IMR-90 (cell line): ENCODE measurements around the gene HERC3. TPM values are rescaled to one million over a fixed set of nuclear protein-coding genes. Genes with fewer than 3 reads are reported as not detected.
A peak's percentile ranks its signal among the peaks of the same experiment; 100 is the strongest.

ENCODE experiments used
- ATAC-seq: fragments of 200-7000 bp; cut with Tn5 transposase; 2 replicates; pipeline ENCODE4 v1.9.1; 2020; ENCODE audit warnings: low read depth, mild to moderate bottlenecking, moderate library complexity
- BruUV-seq: library from RNA; stranded (reverse); fragments of 400-500 nt; replicated peaks from 2 replicates; lab custom pipeline; 2021; lab: Mats Ljungman, UMichigan
- CTCF ChIA-PET: fragments of 300-600 bp; formaldehyde crosslinking; extraction: SDS; loops from one replicate; lab custom pipeline; 2021; ENCODE audit warnings: antibody characterized with exemption; lab: Yijun Ruan, JAX
- POLR2A ChIA-PET: fragments of 300-600 bp; sonication (Branson Sonifier 250); formaldehyde crosslinking; loops from one replicate; lab custom pipeline; 2022; ENCODE audit warnings: antibody characterized with exemption; ENCODE audit not compliant: unreplicated experiment; lab: Charles Lee
- DNase-seq: peaks from one replicate; pipeline ENCODE4 v3.0.0; 2013
- H2AFZ ChIP-seq: replicated peaks from 2 replicates; pipeline ENCODE3; 2013; ENCODE audit warnings: low read length, mild to moderate bottlenecking; ENCODE audit not compliant: poor library complexity
- H2AK5ac ChIP-seq: 2 replicates; pipeline ENCODE4 v1.6.1; 2013; ENCODE audit warnings: low read depth, low read length, inconsistent platforms
- H2AK9ac ChIP-seq: replicated peaks from 2 replicates; pipeline ENCODE3; 2013; ENCODE audit warnings: mild to moderate bottlenecking, low read depth, low read length, moderate library complexity; ENCODE audit not compliant: poor library complexity
- H2BK120ac ChIP-seq: 2 replicates; pipeline ENCODE4 v1.6.1; 2013; ENCODE audit warnings: low read depth, low read length, inconsistent platforms
- H2BK15ac ChIP-seq: 3 replicates; pipeline ENCODE4 v1.6.1; 2013; ENCODE audit warnings: low read depth, low read length, inconsistent platforms
- H2BK20ac ChIP-seq: 2 replicates; pipeline ENCODE4 v1.6.1; 2013; ENCODE audit warnings: low read depth, mild to moderate bottlenecking, inconsistent platforms, low read length, moderate library complexity
- H2BK5ac ChIP-seq: 2 replicates; pipeline ENCODE4 v1.6.1; 2013; ENCODE audit warnings: mild to moderate bottlenecking, low read depth, low read length, inconsistent platforms; ENCODE audit not compliant: poor library complexity, severe bottlenecking
- H3K14ac ChIP-seq: replicated peaks from 2 replicates; pipeline ENCODE4 v1.6.1; 2013; ENCODE audit warnings: low read depth, low read length, inconsistent platforms
- H3K18ac ChIP-seq: 2 replicates; pipeline ENCODE4 v1.6.1; 2013; ENCODE audit warnings: low read depth, low read length, control low read depth
- H3K23ac ChIP-seq: 2 replicates; pipeline ENCODE4 v1.6.1; 2013; ENCODE audit warnings: low read depth, low read length, inconsistent platforms
- H3K27ac ChIP-seq: 2 replicates; pipeline ENCODE4 v1.5.1; 2013; ENCODE audit warnings: mild to moderate bottlenecking, control low read depth, low read length; ENCODE audit not compliant: insufficient read depth
- H3K27me3 ChIP-seq: 2 replicates; pipeline ENCODE4 v1.6.1; 2013; ENCODE audit warnings: low read length; ENCODE audit not compliant: control insufficient read depth, insufficient read depth
- H3K36me3 ChIP-seq: 2 replicates; pipeline ENCODE4 v1.6.1; 2013; ENCODE audit warnings: low read length, mixed read lengths; ENCODE audit not compliant: control insufficient read depth, insufficient read depth
- H3K4ac ChIP-seq: 2 replicates; pipeline ENCODE4 v1.6.1; 2013; ENCODE audit warnings: low read depth, low read length, inconsistent platforms
- H3K4me1 ChIP-seq: 2 replicates; pipeline ENCODE4 v1.6.1; 2013; ENCODE audit warnings: low read length, mixed read lengths; ENCODE audit not compliant: control insufficient read depth, insufficient read depth
- H3K4me2 ChIP-seq: 2 replicates; pipeline ENCODE4 v1.6.1; 2013; ENCODE audit warnings: low read depth, mild to moderate bottlenecking, control low read depth, low read length, moderate library complexity
- H3K4me3 ChIP-seq: 2 replicates; pipeline ENCODE4 v1.5.1; 2013; ENCODE audit warnings: low read depth, mild to moderate bottlenecking, control low read depth, low read length, moderate library complexity; ENCODE audit not compliant: insufficient read depth
- H3K56ac ChIP-seq: 2 replicates; pipeline ENCODE4 v1.6.1; 2013; ENCODE audit warnings: low read length, inconsistent platforms; ENCODE audit not compliant: insufficient read depth; ENCODE audit errors: extremely low read depth
- H3K79me1 ChIP-seq, 2 experiments: 2 replicates each; pipeline ENCODE4 v1.6.1; 2013; ENCODE audit warnings: low read length in 2 of 2, inconsistent platforms in 1 of 2, low read depth in 1 of 2
- H3K9ac ChIP-seq: 2 replicates; pipeline ENCODE4 v1.6.1; 2013; ENCODE audit warnings: low read depth, low read length, control low read depth
- H3K9me1 ChIP-seq: 2 replicates; pipeline ENCODE4 v1.6.1; 2013; ENCODE audit warnings: low read length, inconsistent platforms; ENCODE audit not compliant: insufficient read depth
- H3K9me3 ChIP-seq: 2 replicates; pipeline ENCODE4 v1.6.1; 2013; ENCODE audit warnings: low read length; ENCODE audit not compliant: control insufficient read depth, insufficient read depth
- H4K20me1 ChIP-seq: 2 replicates; pipeline ENCODE4 v1.6.1; 2013; ENCODE audit warnings: low read length, inconsistent platforms; ENCODE audit not compliant: insufficient read depth
- H4K5ac ChIP-seq: 2 replicates; pipeline ENCODE4 v1.6.1; 2013; ENCODE audit warnings: mild to moderate bottlenecking, low read depth, low read length, control low read depth
- H4K8ac ChIP-seq, 2 experiments: 2 replicates each; pipeline ENCODE4 v1.6.1; 2013; ENCODE audit warnings: low read depth in 2 of 2, low read length in 2 of 2, control low read depth in 1 of 2, inconsistent platforms in 1 of 2
- H4K91ac ChIP-seq: 2 replicates; pipeline ENCODE4 v1.6.1; 2013; ENCODE audit warnings: low read depth, low read length, inconsistent platforms; ENCODE audit not compliant: insufficient read depth
- CEBPB ChIP-seq: IDR thresholded peaks from 2 replicates; pipeline ENCODE4 v1.6.1; 2012; ENCODE audit warnings: low read depth, low read length, improper control_type of control experiment
- MAFK ChIP-seq: IDR thresholded peaks from 2 replicates; pipeline ENCODE4 v1.6.1; 2012; ENCODE audit warnings: low read depth, low read length, improper control_type of control experiment
- POLR2A ChIP-seq: IDR thresholded peaks from 2 replicates; pipeline ENCODE4 v1.6.1; 2012; ENCODE audit warnings: mild to moderate bottlenecking, low read depth, low read length
- RAD21 ChIP-seq: IDR thresholded peaks from 2 replicates; pipeline ENCODE4 v1.6.1; 2012; ENCODE audit warnings: low read length, improper control_type of control experiment
- RCOR1 ChIP-seq: IDR thresholded peaks from 2 replicates; pipeline ENCODE4 v1.6.1; 2012; ENCODE audit warnings: mild to moderate bottlenecking, low read length, improper control_type of control experiment; ENCODE audit not compliant: insufficient replicate concordance
- WGBS, 2 experiments: methylation state at CpG; one replicate each; pipeline versions ENCODE4 v1.1.5 to v1.1.7; 2013; ENCODE audit warnings: missing lambda C conversion rate in 2 of 2; ENCODE audit not compliant: insufficient read length in 1 of 2; ENCODE audit errors: extremely low coverage in 2 of 2; 5-methylcytosine and 5-hydroxymethylcytosine counted together
- dilution Hi-C: fragments of 300-500 bp; cut with HindIII; formaldehyde crosslinking; loops from one replicate; pipeline ENCODE4 v1.14.3; 2018; ENCODE audit warnings: low sequenced_read_pairs; ENCODE audit not compliant: unreplicated experiment
- in situ Hi-C: fragments of 300-500 bp; cut with MboI; formaldehyde crosslinking; loops from 3 replicates; pipeline ENCODE4 v1.14.3; 2019; ENCODE audit warnings: low sequenced_read_pairs, inconsistent platforms, mixed read lengths
- intact Hi-C: fragments of 100-400 bp; cut with micrococcal nuclease; formaldehyde crosslinking; loops from 2 replicates; pipeline ENCODE4 v1.10.0; 2022
- polyA plus RNA-seq, 3 experiments: library from polyadenylated mRNA; depleted of rRNA; stranded (reverse); fragments of >200 nt; gene quantifications; 2 replicates each; pipeline ENCODE4 v1.2.3, GENCODE V29; 2012; ENCODE audit warnings: low replicate concordance in 1 of 3
- total RNA-seq: library from RNA; depleted of rRNA; stranded (reverse); fragments of >200 nt; gene quantifications from 2 replicates; pipeline ENCODE4 v1.2.3, GENCODE V29; 2012
- TF ChIP-seq, protein P1 (sequence below): conservative IDR thresholded peaks from 2 replicates; pipeline ENCODE4 v1.5.1; 2012; ENCODE audit warnings: mild to moderate bottlenecking, low read depth, low read length, improper control_type of control experiment
- TF ChIP-seq, protein P2 (sequence below): fragments of 150-350 bp; IDR thresholded peaks from 2 replicates; pipeline ENCODE4 v1.6.1; 2017; ENCODE audit warnings: mild to moderate bottlenecking, antibody characterized with exemption, low read length, low read depth

Gene HERC3
- total and polyA plus RNA-seq, 2 of the 4 experiments (the other 2 are of a cell fraction) = 8.9 to 9.5 TPM

DNA sequence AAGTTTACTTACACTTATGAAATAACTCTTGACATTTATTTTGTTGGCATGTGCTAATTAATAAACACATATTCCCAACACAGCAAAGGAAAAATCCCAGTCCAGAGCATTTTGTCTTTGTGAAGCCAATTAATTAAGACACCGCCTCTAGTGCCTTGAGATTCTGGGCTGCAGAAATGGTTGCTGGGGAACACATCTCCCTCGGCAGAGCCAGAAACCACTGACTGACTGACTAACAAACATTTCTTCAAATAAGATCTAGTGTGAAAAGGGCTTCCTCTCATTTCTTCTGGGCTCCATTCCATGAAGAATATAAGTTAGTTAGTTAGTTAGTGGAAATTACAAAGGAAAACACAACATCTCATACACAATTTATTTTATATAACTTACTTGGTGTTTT, 133.7 kb downstream of the HERC3 start:
- H4K91ac ChIP-seq = no peak overlapping the region
- H4K20me1 ChIP-seq = no peaks in the 10 kb centered on the region
- H2AFZ ChIP-seq = no peak overlapping the region
- H3K56ac ChIP-seq = no peak overlapping the region
- no peaks in the 10 kb centered on the region for H3K4me1 ChIP-seq
- no peak overlapping the region for H3K27ac ChIP-seq
- no peak overlapping the region for H2AK5ac ChIP-seq
- in situ Hi-C loops = no loop called here
- no TSS peak for BruUV-seq
- no peak overlapping the region for H2BK15ac ChIP-seq
- H3K79me1 ChIP-seq = no peaks in the 10 kb centered on the region
- no peak overlapping the region for H3K4ac ChIP-seq
- H3K36me3 ChIP-seq = peaks cover 45% of the 10 kb centered on the region
- no CpG with 5 or more reads among the region's 2 CpGs for WGBS, 2 experiments
- H3K9ac ChIP-seq = no peak overlapping the region
- 0 out of 2 replicates have a peak, but pooled peaks cover 3% of the 10 kb centered on the region for H3K9me1 ChIP-seq
- no peak overlapping the region for H3K23ac ChIP-seq
- no peak overlapping the region for H3K18ac ChIP-seq
- no peak overlapping the region for H4K8ac ChIP-seq
- dilution Hi-C loops = no loop called here
- H4K5ac ChIP-seq = no peak overlapping the region
- H3K4me3 ChIP-seq = no peak overlapping the region
- H3K27me3 ChIP-seq = no peaks in the 10 kb centered on the region
- no peak overlapping the region for H3K14ac ChIP-seq
- H3K9me3 ChIP-seq = no peaks in the 10 kb centered on the region
- ChIA-PET CTCF (interaction anchor here (0.7 to 1.3 kb wide), 2 partner anchors 20 to 187 kb away, joined by 3 to 6 read pairs; no protein-coding TSS in a partner anchor), POLR2A (no interaction called here)
- DNase-seq (peak; percentile 21), ATAC-seq (no peak)
- intact Hi-C loops = no loop called here
- no peak overlapping the region for H2AK9ac ChIP-seq
- no peak overlapping the region for H2BK120ac ChIP-seq
- TF ChIP-seq POLR2A (no peak), RCOR1 (no peak), MAFK (no peak), CEBPB (no peak), RAD21 (no peak)
- TF ChIP-seq, protein P1, sequence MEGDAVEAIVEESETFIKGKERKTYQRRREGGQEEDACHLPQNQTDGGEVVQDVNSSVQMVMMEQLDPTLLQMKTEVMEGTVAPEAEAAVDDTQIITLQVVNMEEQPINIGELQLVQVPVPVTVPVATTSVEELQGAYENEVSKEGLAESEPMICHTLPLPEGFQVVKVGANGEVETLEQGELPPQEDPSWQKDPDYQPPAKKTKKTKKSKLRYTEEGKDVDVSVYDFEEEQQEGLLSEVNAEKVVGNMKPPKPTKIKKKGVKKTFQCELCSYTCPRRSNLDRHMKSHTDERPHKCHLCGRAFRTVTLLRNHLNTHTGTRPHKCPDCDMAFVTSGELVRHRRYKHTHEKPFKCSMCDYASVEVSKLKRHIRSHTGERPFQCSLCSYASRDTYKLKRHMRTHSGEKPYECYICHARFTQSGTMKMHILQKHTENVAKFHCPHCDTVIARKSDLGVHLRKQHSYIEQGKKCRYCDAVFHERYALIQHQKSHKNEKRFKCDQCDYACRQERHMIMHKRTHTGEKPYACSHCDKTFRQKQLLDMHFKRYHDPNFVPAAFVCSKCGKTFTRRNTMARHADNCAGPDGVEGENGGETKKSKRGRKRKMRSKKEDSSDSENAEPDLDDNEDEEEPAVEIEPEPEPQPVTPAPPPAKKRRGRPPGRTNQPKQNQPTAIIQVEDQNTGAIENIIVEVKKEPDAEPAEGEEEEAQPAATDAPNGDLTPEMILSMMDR = no peak
- TF ChIP-seq, protein P2, sequence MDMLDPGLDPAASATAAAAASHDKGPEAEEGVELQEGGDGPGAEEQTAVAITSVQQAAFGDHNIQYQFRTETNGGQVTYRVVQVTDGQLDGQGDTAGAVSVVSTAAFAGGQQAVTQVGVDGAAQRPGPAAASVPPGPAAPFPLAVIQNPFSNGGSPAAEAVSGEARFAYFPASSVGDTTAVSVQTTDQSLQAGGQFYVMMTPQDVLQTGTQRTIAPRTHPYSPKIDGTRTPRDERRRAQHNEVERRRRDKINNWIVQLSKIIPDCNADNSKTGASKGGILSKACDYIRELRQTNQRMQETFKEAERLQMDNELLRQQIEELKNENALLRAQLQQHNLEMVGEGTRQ = no peak
- H2BK20ac ChIP-seq = no peak overlapping the region
- H3K4me2 ChIP-seq = no peak overlapping the region
- H2BK5ac ChIP-seq = no peak overlapping the region
